CD14-positive monocyte (primary cell): ENCODE measurements around the gene PIP5K1C. TPM values are rescaled to one million over a fixed set of nuclear protein-coding genes. Genes with fewer than 3 reads are reported as not detected.

Experiments used
- DNase-seq, 3 donors: peaks; one replicate each; pipeline ENCODE4 v3.0.0-alpha.2; 2011 to 2022
- H2AFZ ChIP-seq: 2 replicates; pipeline ENCODE4 v1.6.0; 2012; ENCODE audit warnings: mild to moderate bottlenecking, low read depth, low read length, inconsistent platforms; ENCODE audit not compliant: insufficient read depth, poor library complexity, severe bottlenecking
- H3K27ac ChIP-seq, 2 donors: 1 replicate in 1 of 2; 2 replicates in 1 of 2; pipeline ENCODE4 v1.5.1; 2012 to 2013; ENCODE audit warnings: low read length in 2 of 2, control low read depth in 1 of 2, inconsistent platforms in 1 of 2, low read depth in 1 of 2, mild to moderate bottlenecking in 1 of 2
- H3K27me3 ChIP-seq, 2 donors: one replicate each; pipeline versions ENCODE4 v1.6.0 to v1.6.1; 2011 to 2013; ENCODE audit warnings: low read length in 2 of 2; ENCODE audit not compliant: control insufficient read depth in 2 of 2, insufficient read depth in 2 of 2
- H3K36me3 ChIP-seq, 2 donors: replicated peaks in 1 of 2; 1 replicate in 1 of 2; 2 replicates in 1 of 2; pipeline versions ENCODE4 v1.5.1 to v1.6.1; 2012 to 2013; ENCODE audit warnings: low read length in 2 of 2, control low read depth in 1 of 2, inconsistent platforms in 1 of 2, mild to moderate bottlenecking in 1 of 2; ENCODE audit not compliant: insufficient read depth in 2 of 2, control insufficient read depth in 1 of 2
- H3K4me1 ChIP-seq, 2 donors: 1 replicate in 1 of 2; 2 replicates in 1 of 2; pipeline versions ENCODE4 v1.5.1 to v1.6.1; 2012 to 2013; ENCODE audit warnings: low read length in 2 of 2, control low read depth in 1 of 2, inconsistent platforms in 1 of 2, mild to moderate bottlenecking in 1 of 2, moderate library complexity in 1 of 2; ENCODE audit not compliant: insufficient read depth in 2 of 2, control insufficient read depth in 1 of 2
- H3K4me2 ChIP-seq: replicated peaks from 2 replicates; pipeline ENCODE3; 2012; ENCODE audit warnings: low read length, moderate library complexity, mild to moderate bottlenecking; ENCODE audit not compliant: poor library complexity, severe bottlenecking; ENCODE audit errors: extremely low read depth
- H3K4me3 ChIP-seq, 3 experiments: fragments of 200-600 bp in 1 of 3; sonication (generic) in 1 of 3; replicated peaks in 1 of 3; 1 replicate in 2 of 3; 2 replicates in 1 of 3; pipeline ENCODE4 v1.5.1; 2011 to 2013; ENCODE audit warnings: low read length in 3 of 3, mild to moderate bottlenecking in 3 of 3, control low read depth in 2 of 3, low read depth in 2 of 3, inconsistent platforms in 1 of 3, moderate library complexity in 1 of 3
- H3K79me2 ChIP-seq: 2 replicates; pipeline ENCODE4 v1.6.0; 2012; ENCODE audit warnings: mild to moderate bottlenecking, control low read depth, inconsistent platforms, low read length, moderate library complexity; ENCODE audit not compliant: insufficient read depth
- H3K9ac ChIP-seq: 2 replicates; pipeline ENCODE4 v1.6.0; 2017; ENCODE audit warnings: low read length, mild to moderate bottlenecking; ENCODE audit not compliant: insufficient read depth, poor library complexity, severe bottlenecking
- H3K9me3 ChIP-seq, 2 donors: replicated peaks in 1 of 2; 1 replicate in 1 of 2; 2 replicates in 1 of 2; pipeline versions ENCODE4 v1.5.1 to v1.6.1; 2012 to 2013; ENCODE audit warnings: low read length in 2 of 2, control low read depth in 1 of 2; ENCODE audit not compliant: control insufficient read depth in 1 of 2, insufficient read depth in 1 of 2
- H4K20me1 ChIP-seq: 2 replicates; pipeline ENCODE4 v1.6.0; 2012; ENCODE audit warnings: mild to moderate bottlenecking, low read length, control low read depth, moderate library complexity; ENCODE audit not compliant: insufficient read depth
- H3K27ac Mint-ChIP-seq, 7 donors: one replicate each; pipeline ENCODE4 v1.8.0; 2020; ENCODE audit warnings: mild to moderate bottlenecking in 7 of 7, mixed read lengths in 7 of 7, moderate library complexity in 6 of 7, inconsistent platforms in 2 of 7
- H3K27me3 Mint-ChIP-seq, 3 donors: one replicate each; pipeline ENCODE4 v1.8.0; 2021 to 2022; ENCODE audit warnings: low read depth in 3 of 3, mild to moderate bottlenecking in 3 of 3, mixed read lengths in 3 of 3, moderate library complexity in 3 of 3, inconsistent platforms in 1 of 3
- H3K36me3 Mint-ChIP-seq, 2 donors: one replicate each; pipeline ENCODE4 v1.8.0; 2020; ENCODE audit warnings: mixed read lengths in 2 of 2, inconsistent platforms in 1 of 2, mild to moderate bottlenecking in 1 of 2
- H3K4me1 Mint-ChIP-seq: one replicate; pipeline ENCODE4 v1.8.0; 2020; ENCODE audit warnings: mild to moderate bottlenecking, mixed read lengths
- H3K4me3 Mint-ChIP-seq, 2 donors: one replicate each; pipeline ENCODE4 v1.8.0; 2020; ENCODE audit warnings: mild to moderate bottlenecking in 2 of 2, mixed read lengths in 2 of 2, moderate library complexity in 1 of 2
- H3K9me3 Mint-ChIP-seq, 7 donors: one replicate each; pipeline ENCODE4 v1.8.0; 2020 to 2022; ENCODE audit warnings: mixed read lengths in 7 of 7, mild to moderate bottlenecking in 6 of 7, moderate library complexity in 6 of 7, inconsistent platforms in 2 of 7
- WGBS: methylation state at CpG from one replicate; pipeline ENCODE4 v1.1.5; 2013; ENCODE audit warnings: missing lambda C conversion rate; ENCODE audit not compliant: insufficient coverage; 5-methylcytosine and 5-hydroxymethylcytosine counted together
- intact Hi-C, 2 donors: fragments of 100-400 bp; cut with micrococcal nuclease; formaldehyde crosslinking; loops; one replicate each; pipeline versions ENCODE4 v1.15.0 to v1.15.1; 2023
- polyA plus RNA-seq, 3 donors: library from polyadenylated mRNA; depleted of rRNA in 1 of 3; unstranded in 2 of 3; stranded (reverse) in 1 of 3; fragments of 300-500 nt in 2 of 3; fragments of >200 nt in 1 of 3; fragmentation: Illumina TruSeq in 2 of 3; gene quantifications; 1 replicate in 2 of 3; 2 replicates in 1 of 3; pipeline ENCODE4 v1.2.3, GENCODE V29; 2012 to 2021
- TF ChIP-seq, protein P1 (sequence below): fragments of 200-600 bp; IDR thresholded peaks from one replicate; pipeline ENCODE4 v1.8.0; 2022; ENCODE audit warnings: antibody characterized with exemption, mild to moderate bottlenecking

Gene PIP5K1C
- polyA plus RNA-seq, 3 donors: 6.5 to 19.5 (median 10.1) TPM

DNA sequence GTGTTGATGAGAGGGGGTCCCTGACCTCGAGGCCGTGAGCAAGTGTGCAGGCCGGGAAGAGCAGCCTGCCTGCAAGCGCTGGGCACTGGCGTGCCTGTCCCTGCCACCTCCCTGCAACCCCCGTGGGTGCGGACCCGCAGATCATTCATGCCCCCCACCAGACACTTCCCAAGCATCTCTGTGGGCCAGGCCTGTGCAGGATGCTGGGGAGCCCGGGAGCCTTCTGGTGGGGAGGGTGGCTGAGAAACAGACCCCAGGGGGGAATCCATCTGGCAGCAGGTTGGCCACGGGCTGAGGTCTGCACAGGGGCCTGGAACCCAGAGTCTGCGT lies 55.2 kb downstream of the PIP5K1C start:
- peaks cover 32 to 66% of the 10 kb centered on the region in 2 donors for H3K36me3 Mint-ChIP-seq
- no peaks in the 10 kb centered on the region for H3K4me1 Mint-ChIP-seq
- H4K20me1 ChIP-seq: peaks cover 9% of the 10 kb centered on the region
- H3K27ac Mint-ChIP-seq: no peak overlapping the region
- H3K27me3 Mint-ChIP-seq: no peaks in the 10 kb centered on the region
- peaks cover 62 to 66% of the 10 kb centered on the region in 2 donors for H3K36me3 ChIP-seq
- no peaks in the 10 kb centered on the region for H3K4me1 ChIP-seq
- intact Hi-C loops: no loop called here
- DNase-seq: no peak
- no peaks in the 10 kb centered on the region for H3K79me2 ChIP-seq
- no peak overlapping the region for H3K27ac ChIP-seq
- no peaks in the 10 kb centered on the region for H3K27me3 ChIP-seq
- 100% methylated on average over 1 of the region's 11 CpGs for WGBS
- H3K9me3 Mint-ChIP-seq: peaks cover 0 to 4% (median 1%) of the 10 kb centered on the region in 7 donors
- H3K9ac ChIP-seq: no peak overlapping the region
- H3K4me3 ChIP-seq: no peak overlapping the region
- H3K4me3 Mint-ChIP-seq: no peak overlapping the region
- no peak overlapping the region for H3K4me2 ChIP-seq
- no peaks in the 10 kb centered on the region for H3K9me3 ChIP-seq
- H2AFZ ChIP-seq: no peak overlapping the region
- TF ChIP-seq, protein P1, sequence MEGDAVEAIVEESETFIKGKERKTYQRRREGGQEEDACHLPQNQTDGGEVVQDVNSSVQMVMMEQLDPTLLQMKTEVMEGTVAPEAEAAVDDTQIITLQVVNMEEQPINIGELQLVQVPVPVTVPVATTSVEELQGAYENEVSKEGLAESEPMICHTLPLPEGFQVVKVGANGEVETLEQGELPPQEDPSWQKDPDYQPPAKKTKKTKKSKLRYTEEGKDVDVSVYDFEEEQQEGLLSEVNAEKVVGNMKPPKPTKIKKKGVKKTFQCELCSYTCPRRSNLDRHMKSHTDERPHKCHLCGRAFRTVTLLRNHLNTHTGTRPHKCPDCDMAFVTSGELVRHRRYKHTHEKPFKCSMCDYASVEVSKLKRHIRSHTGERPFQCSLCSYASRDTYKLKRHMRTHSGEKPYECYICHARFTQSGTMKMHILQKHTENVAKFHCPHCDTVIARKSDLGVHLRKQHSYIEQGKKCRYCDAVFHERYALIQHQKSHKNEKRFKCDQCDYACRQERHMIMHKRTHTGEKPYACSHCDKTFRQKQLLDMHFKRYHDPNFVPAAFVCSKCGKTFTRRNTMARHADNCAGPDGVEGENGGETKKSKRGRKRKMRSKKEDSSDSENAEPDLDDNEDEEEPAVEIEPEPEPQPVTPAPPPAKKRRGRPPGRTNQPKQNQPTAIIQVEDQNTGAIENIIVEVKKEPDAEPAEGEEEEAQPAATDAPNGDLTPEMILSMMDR: no peak

DNA sequence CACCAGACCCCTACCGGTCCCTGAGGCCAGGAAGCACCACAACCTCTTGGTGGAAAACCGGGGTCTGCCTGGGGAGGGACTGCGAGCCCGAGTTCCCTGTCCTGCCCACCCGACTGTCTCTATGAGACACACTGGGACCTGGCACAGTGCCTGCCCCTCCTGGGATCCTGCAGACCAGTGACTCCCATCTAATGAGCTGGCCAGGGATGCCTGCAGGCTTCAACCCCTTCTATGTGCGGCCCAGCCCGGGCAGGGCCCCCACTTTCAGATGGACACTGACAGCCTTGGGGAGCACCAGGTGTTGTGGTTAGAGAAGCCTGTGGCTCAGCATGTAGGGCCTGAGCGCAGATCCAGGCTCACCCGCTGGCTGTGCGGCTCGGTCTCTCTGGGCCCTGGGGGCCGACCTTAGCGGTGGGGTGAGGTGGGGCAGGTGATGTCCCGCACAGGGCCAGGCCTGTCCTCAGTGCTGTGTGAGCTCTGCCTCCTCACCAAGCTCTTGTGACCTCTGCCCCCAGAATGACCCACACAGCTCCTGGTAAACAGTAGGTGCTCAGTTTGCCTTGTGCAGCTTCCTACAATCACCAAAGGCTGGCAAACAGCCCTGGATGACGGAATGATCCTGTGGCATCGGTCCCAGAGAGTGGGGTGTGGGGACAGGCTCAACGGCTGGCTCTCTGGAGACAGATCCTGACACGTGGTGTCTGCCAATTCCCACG lies 55.8 kb downstream of the PIP5K1C start:
- no peaks in the 10 kb centered on the region for H3K79me2 ChIP-seq
- no peak overlapping the region for H2AFZ ChIP-seq
- H3K36me3 ChIP-seq: peaks cover 65 to 68% of the 10 kb centered on the region in 2 donors
- intact Hi-C loops: no loop called here
- H3K9me3 ChIP-seq: no peaks in the 10 kb centered on the region
- WGBS: 96% methylated on average over 12 of the region's 19 CpGs
- H3K4me2 ChIP-seq: no peak overlapping the region
- H3K4me1 ChIP-seq: no peaks in the 10 kb centered on the region
- no peak for DNase-seq
- H4K20me1 ChIP-seq: peaks cover 9% of the 10 kb centered on the region
- no peak overlapping the region for H3K27ac ChIP-seq
- no peak overlapping the region for H3K4me3 ChIP-seq
- TF ChIP-seq, protein P1: no peak
- no peak overlapping the region for H3K9ac ChIP-seq
- H3K27ac Mint-ChIP-seq: no peak overlapping the region
- H3K27me3 ChIP-seq: no peaks in the 10 kb centered on the region
- peaks cover 0 to 4% (median 1%) of the 10 kb centered on the region in 7 donors for H3K9me3 Mint-ChIP-seq
- no peak overlapping the region for H3K4me3 Mint-ChIP-seq
- H3K4me1 Mint-ChIP-seq: no peaks in the 10 kb centered on the region
- H3K36me3 Mint-ChIP-seq: peaks cover 38 to 68% of the 10 kb centered on the region in 2 donors
- no peaks in the 10 kb centered on the region for H3K27me3 Mint-ChIP-seq
